ENCODE measurements around the gene NFIX. TPM values are rescaled to one million over a fixed set of nuclear protein-coding genes. Genes with fewer than 3 reads are reported as not detected.

The NFIX gene
- total and polyA plus RNA-seq, 7 experiments from 2014 or later = 0.41 to 7.7 (median 5.9) TPM

GRCh38 chr19:13109361-13110098 is 114.3 kb downstream of the NFIX start:
- Histone ChIP-seq H3K4me1 (ENCODE audit: control insufficient read depth in 2 of 2, insufficient read depth in 2 of 2, low read length in 2 of 2) (peaks cover 0 to 3% of the 10 kb centered on the region in 2 donors), H3K27ac (ENCODE audit: low read depth, low read length) (no peak overlapping the region), H3K4me3 (ENCODE audit: low read length) (no peak overlapping the region), H3K27me3 (ENCODE audit: control insufficient read depth in 2 of 2, insufficient read depth in 2 of 2, low read length in 2 of 2) (no peaks in the 10 kb centered on the region), H3K36me3 (ENCODE audit: control insufficient read depth in 2 of 3, insufficient read depth in 3 of 3, low read length in 3 of 3) (peaks cover 0 to 37% (median 0%) of the 10 kb centered on the region in 3 experiments), H3K9me3 (ENCODE audit: control insufficient read depth in 2 of 3, low read length in 3 of 3) (no peaks in the 10 kb centered on the region)
- Mint-ChIP-seq H3K9me3 (peaks cover 0 to 1% (median 0%) of the 10 kb centered on the region in 11 donors), H3K27ac (peak overlapping the region in 1 of 9 donors; percentile 23), H3K36me3 (peaks cover 0 to 7% (median 0%) of the 10 kb centered on the region in 5 donors), H3K27me3 (no peaks in the 10 kb centered on the region), H3K4me1 (peaks cover 0 to 7% (median 2%) of the 10 kb centered on the region in 7 donors), H3K4me3 (no peak overlapping the region)
- POLR2A ChIA-PET = interaction anchor here (0.6 to 1.0 kb wide), 2 partner anchors 10 to 97 kb away, joined by 3 read pairs; no protein-coding TSS in a partner anchor
- CTCF ChIA-PET = no interaction called here
- ATAC-seq (no peak), DNase-seq (no peak)
- intact Hi-C loops (cut with micrococcal nuclease) = no loop called here

DNA sequence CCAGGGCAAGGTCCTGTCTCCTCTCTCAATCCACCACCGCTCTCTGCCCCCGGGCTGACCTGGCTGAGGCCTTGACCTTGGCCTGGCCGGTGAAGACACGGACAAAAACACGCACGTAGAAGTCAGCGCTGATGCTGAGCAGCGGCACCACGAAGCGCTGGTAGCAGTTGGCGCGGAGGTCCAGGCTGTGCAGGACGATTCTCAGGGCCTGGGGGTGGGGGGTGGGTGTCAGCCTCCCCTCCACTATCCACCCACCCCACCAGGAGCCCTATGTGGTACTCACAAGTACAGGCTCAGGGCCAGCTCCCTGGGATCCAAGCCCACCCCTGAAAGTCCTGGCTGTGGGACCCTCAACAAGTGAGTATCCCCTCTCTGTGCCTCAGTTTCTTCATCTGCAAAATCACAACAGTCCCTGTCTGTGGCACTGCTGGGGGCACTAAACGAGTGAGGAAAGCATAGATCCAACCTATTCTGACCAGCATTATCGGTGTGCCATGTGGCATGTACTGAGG is 114.9 kb downstream of the NFIX start:
- ChIA-PET CTCF (no interaction called here), POLR2A (no interaction called here)
- Histone ChIP-seq H3K27me3 (ENCODE audit: control insufficient read depth in 2 of 2, insufficient read depth in 2 of 2, low read length in 2 of 2) (no peaks in the 10 kb centered on the region), H3K9me3 (ENCODE audit: control insufficient read depth in 2 of 3, low read length in 3 of 3) (no peaks in the 10 kb centered on the region), H3K4me3 (ENCODE audit: low read length) (no peak overlapping the region), H3K27ac (ENCODE audit: low read depth, low read length) (no peak overlapping the region), H3K4me1 (ENCODE audit: control insufficient read depth in 2 of 2, insufficient read depth in 2 of 2, low read length in 2 of 2) (no peaks in the 10 kb centered on the region), H3K36me3 (ENCODE audit: control insufficient read depth in 2 of 3, insufficient read depth in 3 of 3, low read length in 3 of 3) (peaks cover 0 to 40% (median 0%) of the 10 kb centered on the region in 3 experiments)
- Mint-ChIP-seq H3K9me3 (peaks cover 0 to 1% (median 0%) of the 10 kb centered on the region in 11 donors), H3K4me3 (no peak overlapping the region), H3K36me3 (peaks cover 0 to 7% (median 0%) of the 10 kb centered on the region in 5 donors), H3K27me3 (no peaks in the 10 kb centered on the region), H3K27ac (peak overlapping the region in 1 of 9 donors; percentile 23), H3K4me1 (peaks cover 0 to 4% (median 0%) of the 10 kb centered on the region in 7 donors)
- intact Hi-C loops (cut with micrococcal nuclease) = no loop called here
- ATAC-seq (no peak), DNase-seq (no peak)

DNA sequence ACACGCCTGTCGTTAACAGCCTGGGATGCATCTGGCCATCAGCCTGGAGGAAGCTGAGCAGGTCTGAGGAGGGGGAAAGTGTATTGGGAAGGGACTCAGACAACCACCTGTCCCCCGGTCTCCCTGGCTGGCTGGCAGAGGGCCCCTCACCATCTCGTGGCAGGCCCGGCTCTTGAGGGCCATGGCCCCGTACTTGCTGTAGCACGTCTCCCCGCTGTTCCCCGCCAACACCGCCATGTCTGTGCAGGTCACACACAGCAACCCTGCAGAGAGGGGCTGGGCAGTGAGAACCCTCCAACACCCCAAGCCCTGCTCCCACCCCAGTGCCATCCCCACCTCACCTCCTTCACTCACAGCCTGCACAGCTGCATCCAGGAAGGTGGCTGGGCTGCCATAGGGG is 117.3 kb downstream of the NFIX start:
- POLR2A ChIA-PET = interaction anchor here (0.6 to 1.6 kb wide), 3 partner anchors 11 to 656 kb away, joined by 3 to 4 read pairs (median 3); no protein-coding TSS in a partner anchor
- Histone ChIP-seq H3K4me1 (ENCODE audit: control insufficient read depth in 2 of 2, insufficient read depth in 2 of 2, low read length in 2 of 2) (peaks cover 10 to 11% of the 10 kb centered on the region in 2 donors), H3K27me3 (ENCODE audit: control insufficient read depth in 2 of 2, insufficient read depth in 2 of 2, low read length in 2 of 2) (no peaks in the 10 kb centered on the region), H3K27ac (ENCODE audit: low read depth, low read length) (no peak overlapping the region), H3K4me3 (ENCODE audit: low read length) (no peak overlapping the region), H3K36me3 (ENCODE audit: control insufficient read depth in 2 of 3, insufficient read depth in 3 of 3, low read length in 3 of 3) (peaks cover 0 to 44% (median 0%) of the 10 kb centered on the region in 3 experiments), H3K9me3 (ENCODE audit: control insufficient read depth in 2 of 3, low read length in 3 of 3) (no peaks in the 10 kb centered on the region)
- Mint-ChIP-seq H3K4me1 (peaks cover 3 to 19% (median 12%) of the 10 kb centered on the region in 7 donors), H3K27me3 (no peaks in the 10 kb centered on the region), H3K4me3 (no peak overlapping the region), H3K9me3 (peaks cover 0 to 5% (median 0%) of the 10 kb centered on the region in 11 donors), H3K36me3 (peaks cover 0 to 5% (median 0%) of the 10 kb centered on the region in 5 donors), H3K27ac (no peak overlapping the region)
- intact Hi-C loops (cut with micrococcal nuclease) = no loop called here
- ATAC-seq (no peak), DNase-seq (no peak)
- CTCF ChIA-PET = no interaction called here

DNA sequence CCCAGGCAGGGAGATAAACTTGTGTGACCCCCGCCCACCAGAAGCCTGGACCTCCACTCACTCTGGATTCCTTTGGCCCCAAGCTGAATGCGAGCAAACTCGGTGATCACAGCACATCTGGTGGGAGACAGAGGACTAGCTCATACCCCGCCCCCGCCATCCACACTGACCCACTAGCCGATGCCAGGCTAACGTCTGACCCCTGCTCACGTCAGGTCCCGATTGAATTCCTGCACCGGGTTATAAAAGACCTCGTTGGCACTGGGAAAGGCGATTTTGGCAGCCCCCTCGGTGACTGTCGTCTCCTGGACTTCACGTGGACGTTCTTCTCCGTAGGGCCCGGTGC is 120.6 kb downstream of the NFIX start:
- H3K27me3 Mint-ChIP-seq = no peaks in the 10 kb centered on the region
- CTCF ChIA-PET = interaction anchor here (0.6 to 4.1 kb wide), 3 partner anchors 11 to 63 kb away, joined by 3 to 19 read pairs (median 3); no protein-coding TSS in a partner anchor
- peaks cover 0 to 2% (median 0%) of the 10 kb centered on the region in 5 donors for H3K36me3 Mint-ChIP-seq
- Histone ChIP-seq H3K36me3 (ENCODE audit: control insufficient read depth in 2 of 3, insufficient read depth in 3 of 3, low read length in 3 of 3) (peaks cover 0 to 29% (median 0%) of the 10 kb centered on the region in 3 experiments), H3K27me3 (ENCODE audit: control insufficient read depth in 2 of 2, insufficient read depth in 2 of 2, low read length in 2 of 2) (no peaks in the 10 kb centered on the region), H3K4me3 (ENCODE audit: low read length) (peak overlapping the region; percentile 97), H3K4me1 (ENCODE audit: control insufficient read depth in 2 of 2, insufficient read depth in 2 of 2, low read length in 2 of 2) (peaks cover 25 to 30% of the 10 kb centered on the region in 2 donors), H3K27ac (ENCODE audit: low read depth, low read length) (peak overlapping the region; percentile 75), H3K9me3 (ENCODE audit: control insufficient read depth in 2 of 3, low read length in 3 of 3) (no peaks in the 10 kb centered on the region)
- peak overlapping the region; percentile 85 to 96 (median 91) for H3K27ac Mint-ChIP-seq
- ATAC-seq = no peak
- peaks cover 0 to 3% (median 0%) of the 10 kb centered on the region in 11 donors for H3K9me3 Mint-ChIP-seq
- POLR2A ChIA-PET = interaction anchor here (1.0 to 5.1 kb wide), 4 partner anchors 11 to 36 kb away, joined by 3 to 53 read pairs (median 10); partner anchors contain the start of genes IER2 and STX10
- peak overlapping the region; percentile 86 to 99 (median 97) for H3K4me3 Mint-ChIP-seq
- intact Hi-C loops (cut with micrococcal nuclease) = loop anchor here (1.0 to 5.0 kb wide), 10 partner anchors 12 to 966 kb away; partner anchors contain the start of genes GCDH (in 2 of the 2) and TRIR (in 1 of the 2)
- no peak for DNase-seq
- H3K4me1 Mint-ChIP-seq = peaks cover 12 to 44% (median 33%) of the 10 kb centered on the region in 7 donors

DNA sequence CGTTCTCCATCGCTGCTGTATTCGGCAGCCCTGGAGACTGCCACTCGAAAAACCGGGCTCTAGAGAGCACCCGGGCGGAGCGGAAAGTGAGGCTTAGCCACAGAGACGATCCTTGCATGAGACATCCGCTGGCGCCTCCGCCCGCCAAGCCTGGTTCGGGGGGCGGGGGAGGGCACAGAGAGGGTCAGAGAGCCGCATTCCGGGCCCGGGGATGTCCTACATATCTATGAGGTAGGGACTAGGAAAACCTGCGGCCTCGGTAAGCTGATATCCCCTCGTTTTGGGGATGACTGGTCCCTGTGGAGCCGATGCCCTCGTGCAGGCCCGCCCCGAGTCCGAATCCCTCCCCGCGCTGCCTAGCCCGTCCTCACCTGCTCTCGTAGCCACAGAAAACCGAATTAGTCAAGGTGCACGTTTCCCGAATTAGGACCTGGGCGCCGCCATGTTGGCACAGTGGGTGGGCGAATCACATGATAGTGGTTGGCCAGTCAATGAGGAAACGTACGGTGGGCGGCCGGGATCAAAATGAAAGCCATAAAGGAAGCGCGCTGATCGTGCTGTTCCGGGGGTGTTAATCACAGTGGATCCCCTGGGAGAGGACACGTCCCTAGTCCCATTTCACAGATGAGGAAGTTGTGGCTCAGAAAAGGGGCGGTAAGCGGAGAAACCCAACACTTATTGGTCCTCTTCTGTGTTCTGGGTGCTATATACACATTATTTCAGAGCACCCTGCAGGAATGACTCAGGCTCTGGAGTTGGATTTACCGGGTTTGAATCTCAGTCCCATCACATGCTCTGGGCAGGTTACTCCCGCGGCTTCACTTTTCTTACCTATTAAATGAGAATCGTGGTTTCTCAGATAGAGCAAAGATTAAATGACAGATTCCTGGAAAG is 121.3 kb downstream of the NFIX start, which contains the start of gene TRMT1:
TRMT1 (minus strand) TSS at position 459 of the 894 bp plus-strand sequence; CDS start at position 118, 341 bp downstream.
- ATAC-seq (peak; percentile 74), DNase-seq (peak; percentile 65 to 90 (median 86))
- peaks cover 0 to 2% (median 0%) of the 10 kb centered on the region in 5 donors for H3K36me3 Mint-ChIP-seq
- H3K36me3 ChIP-seq (ENCODE audit: control insufficient read depth in 2 of 3, insufficient read depth in 3 of 3, low read length in 3 of 3) = peaks cover 0 to 29% (median 0%) of the 10 kb centered on the region in 3 experiments
- H3K4me3 ChIP-seq (ENCODE audit: low read length) = peak within 1 kb of the TSS; percentile 97
- H3K4me1 Mint-ChIP-seq = peaks cover 12 to 50% (median 36%) of the 10 kb centered on the region in 7 donors
- intact Hi-C loops (cut with micrococcal nuclease) = loop anchor here (1.0 to 5.0 kb wide), 10 partner anchors 12 to 966 kb away; partner anchors contain the start of genes GCDH (in 2 of the 2) and TRIR (in 1 of the 2)
- ChIA-PET CTCF (interaction anchor here (0.9 to 4.1 kb wide), 3 partner anchors 11 to 13 kb away, joined by 3 to 19 read pairs (median 3); no protein-coding TSS in a partner anchor), POLR2A (interaction anchor here (0.6 to 5.1 kb wide), 8 partner anchors 12 to 137 kb away, joined by 3 to 53 read pairs (median 10); partner anchors contain the start of genes IER2 and STX10)
- no peaks in the 10 kb centered on the region for H3K27me3 Mint-ChIP-seq
- H3K27ac ChIP-seq (ENCODE audit: low read depth, low read length) = peak within 1 kb of the TSS; percentile 75
- H3K27ac Mint-ChIP-seq = peak within 1 kb of the TSS; percentile 85 to 96 (median 91)
- H3K9me3 ChIP-seq (ENCODE audit: control insufficient read depth in 2 of 3, low read length in 3 of 3) = no peaks in the 10 kb centered on the region
- H3K4me1 ChIP-seq (ENCODE audit: control insufficient read depth in 2 of 2, insufficient read depth in 2 of 2, low read length in 2 of 2) = peaks cover 25 to 30% of the 10 kb centered on the region in 2 donors
- H3K4me3 Mint-ChIP-seq = peak within 1 kb of the TSS; percentile 86 to 99 (median 97)
- no peaks in the 10 kb centered on the region for H3K27me3 ChIP-seq (ENCODE audit: control insufficient read depth in 2 of 2, insufficient read depth in 2 of 2, low read length in 2 of 2)
- H3K9me3 Mint-ChIP-seq = peaks cover 0 to 3% (median 0%) of the 10 kb centered on the region in 11 donors

All from naive thymus-derived CD4-positive, alpha-beta T cell (primary cell).